Testis (tissue), 3 donors: ENCODE results near the gene YBX1. TPM values are rescaled to one million over a fixed set of nuclear protein-coding genes. Genes with fewer than 3 reads are reported as not detected.
A peak's percentile ranks its signal among the peaks of the same experiment; 100 is the strongest.
"Not testable (repeated sequence)": the region's sequence is repeated elsewhere in the genome, so short reads cannot be mapped to it uniquely, and the experiment has no call there.

Experiments
- DNase-seq: peaks from one replicate; pipeline ENCODE4 v3.0.0-alpha.2; 2019
- H3K27ac ChIP-seq, 2 donors: fragments of 200-600 bp; sonication (generic); one replicate each; pipeline ENCODE4 v1.5.1; 2019
- H3K27me3 ChIP-seq: fragments of 200-600 bp; sonication (generic); one replicate; pipeline ENCODE4 v1.5.1; 2019
- H3K36me3 ChIP-seq: fragments of 200-600 bp; sonication (generic); one replicate; pipeline ENCODE4 v1.5.1; 2017; ENCODE audit warnings: low read depth; ENCODE audit errors: missing control alignments
- H3K4me1 ChIP-seq: fragments of 200-600 bp; sonication (generic); one replicate; pipeline ENCODE4 v1.5.1; 2019
- H3K4me3 ChIP-seq, 2 donors: fragments of 200-600 bp; sonication (generic); one replicate each; pipeline ENCODE4 v1.5.1; 2017 to 2019
- H3K9me3 ChIP-seq: fragments of 200-600 bp; sonication (generic); one replicate; pipeline ENCODE4 v1.5.1; 2017
- POLR2A ChIP-seq: fragments of 450-650 bp; IDR thresholded peaks from one replicate; pipeline ENCODE4 v1.6.1; 2017; ENCODE audit warnings: antibody characterized with exemption, mild to moderate bottlenecking, moderate library complexity
- WGBS, 2 donors: methylation state at CpG; one replicate each; pipeline ENCODE4 v1.1.5; 2018; 5-methylcytosine and 5-hydroxymethylcytosine counted together
- intact Hi-C: fragments of 100-400 bp; cut with DNase I; formaldehyde crosslinking; loops from one replicate; pipeline ENCODE4 v1.15.1; 2023; ENCODE audit warnings: low total_unique reads
- polyA plus RNA-seq: library from polyadenylated mRNA; stranded (reverse); fragments of 350-450 nt; fragmentation: Illumina TruSeq; extraction: RNeasy Lipid Tissue Mini Kit (QIAGEN cat#74804); gene quantifications from one replicate; pipeline ENCODE4 v1.2.3, GENCODE V29; 2014; ENCODE audit warnings: low read depth, low replicate concordance; ENCODE audit not compliant: insufficient read depth
- total RNA-seq, 2 donors: library from RNA; depleted of rRNA; stranded (reverse); fragments of >200 nt; gene quantifications; one replicate each; pipeline ENCODE4 v1.2.3, GENCODE V29; 2016
- TF ChIP-seq, protein P1 (sequence below), 3 experiments: fragments of 450-650 bp in 2 of 3; fragments of 200-600 bp in 1 of 3; sonication (generic) in 1 of 3; IDR thresholded peaks; one replicate each; pipeline ENCODE4 v1.5.1; 2016 to 2019; ENCODE audit warnings: antibody characterized with exemption in 3 of 3, mild to moderate bottlenecking in 2 of 3, moderate library complexity in 1 of 3

The YBX1 gene
- total and polyA plus RNA-seq, 3 donors from 2014 or later = 798 to 2,470 (median 982) TPM

DNA sequence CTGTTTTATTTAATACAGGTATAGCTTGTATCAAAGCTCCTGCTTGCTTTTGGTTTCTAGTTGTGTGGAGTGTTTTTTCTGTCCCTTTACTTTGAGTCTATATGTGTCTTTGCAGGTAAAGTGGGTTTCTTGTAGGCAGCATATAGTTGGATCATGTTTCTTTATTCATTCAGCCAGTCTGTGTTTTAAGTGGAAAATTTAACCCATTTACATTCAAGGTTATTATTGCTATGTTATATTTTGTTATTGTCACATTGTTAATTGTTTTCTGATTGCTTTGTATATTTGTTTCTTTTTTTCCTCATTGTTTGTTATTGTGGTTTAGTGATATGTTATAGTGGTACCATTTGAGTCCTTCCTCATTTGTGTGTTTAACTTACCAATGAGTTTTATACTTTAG is 31.1 kb downstream of the YBX1 start:
- intact Hi-C loops = no loop called here
- H3K9me3 ChIP-seq = no peaks in the 10 kb centered on the region
- no peaks in the 10 kb centered on the region for H3K27me3 ChIP-seq
- H3K27ac ChIP-seq = no peak overlapping the region
- H3K4me1 ChIP-seq = no peaks in the 10 kb centered on the region
- TF ChIP-seq, protein P1, sequence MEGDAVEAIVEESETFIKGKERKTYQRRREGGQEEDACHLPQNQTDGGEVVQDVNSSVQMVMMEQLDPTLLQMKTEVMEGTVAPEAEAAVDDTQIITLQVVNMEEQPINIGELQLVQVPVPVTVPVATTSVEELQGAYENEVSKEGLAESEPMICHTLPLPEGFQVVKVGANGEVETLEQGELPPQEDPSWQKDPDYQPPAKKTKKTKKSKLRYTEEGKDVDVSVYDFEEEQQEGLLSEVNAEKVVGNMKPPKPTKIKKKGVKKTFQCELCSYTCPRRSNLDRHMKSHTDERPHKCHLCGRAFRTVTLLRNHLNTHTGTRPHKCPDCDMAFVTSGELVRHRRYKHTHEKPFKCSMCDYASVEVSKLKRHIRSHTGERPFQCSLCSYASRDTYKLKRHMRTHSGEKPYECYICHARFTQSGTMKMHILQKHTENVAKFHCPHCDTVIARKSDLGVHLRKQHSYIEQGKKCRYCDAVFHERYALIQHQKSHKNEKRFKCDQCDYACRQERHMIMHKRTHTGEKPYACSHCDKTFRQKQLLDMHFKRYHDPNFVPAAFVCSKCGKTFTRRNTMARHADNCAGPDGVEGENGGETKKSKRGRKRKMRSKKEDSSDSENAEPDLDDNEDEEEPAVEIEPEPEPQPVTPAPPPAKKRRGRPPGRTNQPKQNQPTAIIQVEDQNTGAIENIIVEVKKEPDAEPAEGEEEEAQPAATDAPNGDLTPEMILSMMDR (IDR thresholded peaks at IDR 0.05) = no peak
- TF ChIP-seq POLR2A = no peak
- no peak overlapping the region for H3K4me3 ChIP-seq
- H3K36me3 ChIP-seq = no peaks in the 10 kb centered on the region
- DNase-seq = no peak

DNA sequence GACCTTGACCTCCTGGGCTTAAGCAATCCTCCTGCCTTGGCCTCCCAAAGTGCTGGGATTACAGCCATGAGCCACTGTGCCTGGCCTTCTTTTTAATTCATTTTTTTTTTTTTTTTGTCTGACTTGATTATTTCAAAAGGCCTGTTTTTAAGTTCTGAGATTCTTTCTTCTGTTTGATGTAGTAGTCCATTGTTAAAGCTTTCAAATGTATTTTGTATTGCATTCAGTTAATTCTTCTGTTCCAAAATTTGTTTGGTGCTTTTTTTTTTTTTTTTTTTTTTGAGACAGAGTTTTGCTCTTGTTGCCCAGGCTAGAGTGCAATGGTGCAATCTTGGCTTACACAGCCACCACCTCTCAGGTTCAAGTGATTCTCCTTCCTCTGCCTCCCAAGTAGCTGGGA is 32.2 kb downstream of the YBX1 start:
- DNase-seq, H3K4me3 ChIP-seq, H3K4me1 ChIP-seq, intact Hi-C loops, H3K9me3 ChIP-seq, H3K36me3 ChIP-seq, H3K27me3 ChIP-seq, H3K27ac ChIP-seq: not testable (repeated sequence)

DNA sequence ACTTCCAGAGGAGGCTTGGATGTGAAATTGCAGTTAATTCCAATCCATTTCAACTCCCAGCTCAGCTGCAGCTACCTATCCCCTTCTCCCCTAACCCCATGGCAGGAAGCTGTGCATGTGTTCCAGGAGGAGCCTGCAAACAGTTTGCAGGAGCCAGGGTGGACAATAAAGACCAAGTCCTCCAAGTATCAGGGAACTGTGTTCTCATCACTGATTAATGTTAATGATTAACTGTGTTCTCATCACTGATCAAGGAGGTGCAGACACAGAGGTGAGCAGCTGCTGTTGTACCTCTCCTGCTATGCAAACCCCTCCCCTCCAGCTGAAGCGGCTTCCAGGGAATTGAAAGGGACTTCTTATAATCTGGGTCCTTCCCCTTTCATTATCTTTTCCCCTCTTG is 38.6 kb downstream of the YBX1 start:
- H3K36me3 ChIP-seq = no peaks in the 10 kb centered on the region
- no peaks in the 10 kb centered on the region for H3K9me3 ChIP-seq
- WGBS, 2 donors = 89 to 92% methylated on average over 1 of the region's 1 CpG
- no peak overlapping the region for H3K4me3 ChIP-seq
- no peak for TF ChIP-seq POLR2A
- TF ChIP-seq, protein P1 (IDR thresholded peaks at IDR 0.05) = no peak
- H3K27ac ChIP-seq = no peak overlapping the region
- H3K4me1 ChIP-seq = no peaks in the 10 kb centered on the region
- intact Hi-C loops = no loop called here
- H3K27me3 ChIP-seq = no peaks in the 10 kb centered on the region
- DNase-seq = no peak

DNA sequence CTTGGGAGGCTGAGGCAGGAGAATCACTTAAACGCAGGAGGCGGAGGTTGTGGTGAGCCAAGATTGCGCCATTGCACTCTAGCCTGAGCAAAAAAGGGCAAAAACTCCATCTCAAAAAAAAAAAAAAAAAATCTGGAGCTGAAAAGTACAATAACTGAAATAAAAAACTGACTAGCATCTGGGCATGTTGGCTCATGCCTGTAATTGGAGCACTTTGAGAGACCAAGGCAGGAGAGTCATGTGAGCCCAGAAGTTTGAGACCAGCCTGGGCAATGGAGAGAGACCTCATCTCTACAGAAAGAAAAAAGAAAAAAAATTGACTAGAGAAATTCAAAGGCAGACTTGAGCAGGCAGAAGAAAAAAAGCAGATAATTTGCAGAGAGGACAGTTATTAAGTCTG is 39.7 kb downstream of the YBX1 start:
- no peaks in the 10 kb centered on the region for H3K27me3 ChIP-seq
- DNase-seq = no peak
- H3K27ac ChIP-seq = no peak overlapping the region
- H3K9me3 ChIP-seq = no peaks in the 10 kb centered on the region
- H3K36me3 ChIP-seq = no peaks in the 10 kb centered on the region
- H3K4me3 ChIP-seq = no peak overlapping the region
- 92 to 97% methylated on average over 3 of the region's 3 CpGs for WGBS, 2 donors
- no peak for TF ChIP-seq POLR2A
- intact Hi-C loops = no loop called here
- no peaks in the 10 kb centered on the region for H3K4me1 ChIP-seq

DNA sequence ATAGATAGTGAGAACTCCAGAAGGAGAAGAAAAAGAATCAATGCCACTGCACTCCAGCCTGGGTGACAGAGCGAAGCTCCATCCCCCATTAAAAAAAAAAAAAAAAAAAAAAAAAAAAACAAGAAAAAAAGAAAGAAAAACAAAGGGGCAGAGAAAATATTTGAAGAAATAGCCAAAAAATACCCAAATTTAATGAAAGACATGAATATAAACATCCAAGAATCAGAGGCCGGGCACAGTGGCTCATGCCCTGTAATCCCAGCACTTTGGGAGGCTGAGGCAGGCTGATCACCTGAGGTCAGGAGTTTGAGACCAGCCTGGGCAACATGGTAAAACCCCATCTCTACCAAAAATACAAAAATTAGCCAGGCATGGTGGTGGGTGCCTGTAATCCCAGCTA is 40.2 kb downstream of the YBX1 start:
- not testable (repeated sequence) for DNase-seq, H3K27me3 ChIP-seq
- 83 to 96% methylated on average over 2 of the region's 2 CpGs for whole genome bisulfite sequencing, 2 donors

DNA sequence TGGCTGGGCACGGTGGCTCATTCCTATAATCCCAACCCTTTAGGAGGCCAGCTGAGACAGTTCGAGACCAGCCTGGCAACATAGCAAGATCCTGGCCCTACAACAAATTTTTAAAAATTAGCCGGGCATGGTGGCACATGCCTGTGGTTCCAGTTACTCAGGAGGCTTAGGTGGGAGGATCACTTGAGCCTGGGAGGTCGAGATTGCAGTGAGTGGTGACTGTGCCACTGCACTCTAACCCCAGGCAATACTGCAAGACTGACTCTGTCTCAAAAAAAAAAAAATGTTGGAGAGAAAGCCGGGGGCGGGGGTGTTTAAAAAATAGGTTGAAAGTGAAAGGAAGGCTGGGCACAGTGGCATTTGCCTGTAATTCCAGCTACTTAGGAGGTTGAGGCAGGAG is 41.3 kb downstream of the YBX1 start:
- H3K9me3 ChIP-seq = no peaks in the 10 kb centered on the region
- DNase-seq = peak; percentile 1
- WGBS, 2 donors = 83 to 88% methylated on average over 6 of the region's 6 CpGs
- no peaks in the 10 kb centered on the region for H3K36me3 ChIP-seq
- no peak overlapping the region for H3K27ac ChIP-seq
- H3K4me3 ChIP-seq = no peak overlapping the region
- TF ChIP-seq POLR2A = no peak
- TF ChIP-seq, protein P1 (IDR thresholded peaks at IDR 0.05) = no peak
- H3K27me3 ChIP-seq = no peaks in the 10 kb centered on the region
- no peaks in the 10 kb centered on the region for H3K4me1 ChIP-seq
- intact Hi-C loops = no loop called here

More for the DNA sequence above, 40.2 kb downstream of the YBX1 start:
- H3K27ac ChIP-seq, H3K9me3 ChIP-seq, H3K36me3 ChIP-seq, H3K4me3 ChIP-seq, H3K4me1 ChIP-seq, intact Hi-C loops: not testable (repeated sequence)

DNA sequence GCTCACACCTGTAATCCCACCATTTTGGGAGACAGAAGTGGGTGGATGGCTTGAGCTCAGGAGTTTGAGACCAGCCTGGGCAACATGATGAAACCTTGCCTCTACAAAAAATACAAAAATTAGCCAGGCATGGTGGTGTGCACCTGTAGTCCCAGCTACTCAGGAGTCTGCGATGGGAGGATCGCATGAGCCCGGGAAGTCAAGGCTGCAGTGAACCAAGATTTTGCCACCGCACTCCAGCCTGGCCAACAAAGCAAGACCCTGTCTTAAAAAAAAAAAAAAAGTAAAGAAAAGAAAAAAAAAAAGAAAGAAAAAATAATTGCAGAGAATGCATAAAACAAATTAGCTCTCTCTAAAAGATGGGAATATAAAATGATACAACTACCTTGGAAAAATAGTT is 43.6 kb downstream of the YBX1 start:
- H3K9me3 ChIP-seq, H3K27me3 ChIP-seq, H3K36me3 ChIP-seq, H3K4me3 ChIP-seq, H3K4me1 ChIP-seq, DNase-seq, H3K27ac ChIP-seq, intact Hi-C loops: not testable (repeated sequence)
- WGBS, 2 donors = 92 to 96% methylated on average over 4 of the region's 4 CpGs
